GM12892 (cell line): Measurements from ENCODE around the gene LIPG.
A peak's percentile ranks its signal among the peaks of the same experiment; 100 is the strongest.

ENCODE experiments used
- DNase-seq: peaks from one replicate; pipeline ENCODE4 v3.0.0; 2011; ENCODE audit not compliant: insufficient read length
- FAIRE-seq: peaks from 2 replicates; lab custom pipeline; 2011; peaks lifted over from hg19 to GRCh38; lab: Jason Lieb, UNC
- POLR2A ChIP-seq: IDR thresholded peaks from 2 replicates; pipeline ENCODE4 v1.6.1; 2011; ENCODE audit warnings: low read depth, low read length, control low read depth
- POLR2AphosphoS5 ChIP-seq: IDR thresholded peaks from 2 replicates; pipeline ENCODE4 v1.6.1; 2011; ENCODE audit warnings: low read depth, low read length, control low read depth
- TAF1 ChIP-seq: IDR thresholded peaks from 2 replicates; pipeline ENCODE4 v1.6.1; 2011; ENCODE audit warnings: low read depth, mild to moderate bottlenecking, control low read depth, low read length, borderline replicate concordance

The LIPG gene

DNA sequence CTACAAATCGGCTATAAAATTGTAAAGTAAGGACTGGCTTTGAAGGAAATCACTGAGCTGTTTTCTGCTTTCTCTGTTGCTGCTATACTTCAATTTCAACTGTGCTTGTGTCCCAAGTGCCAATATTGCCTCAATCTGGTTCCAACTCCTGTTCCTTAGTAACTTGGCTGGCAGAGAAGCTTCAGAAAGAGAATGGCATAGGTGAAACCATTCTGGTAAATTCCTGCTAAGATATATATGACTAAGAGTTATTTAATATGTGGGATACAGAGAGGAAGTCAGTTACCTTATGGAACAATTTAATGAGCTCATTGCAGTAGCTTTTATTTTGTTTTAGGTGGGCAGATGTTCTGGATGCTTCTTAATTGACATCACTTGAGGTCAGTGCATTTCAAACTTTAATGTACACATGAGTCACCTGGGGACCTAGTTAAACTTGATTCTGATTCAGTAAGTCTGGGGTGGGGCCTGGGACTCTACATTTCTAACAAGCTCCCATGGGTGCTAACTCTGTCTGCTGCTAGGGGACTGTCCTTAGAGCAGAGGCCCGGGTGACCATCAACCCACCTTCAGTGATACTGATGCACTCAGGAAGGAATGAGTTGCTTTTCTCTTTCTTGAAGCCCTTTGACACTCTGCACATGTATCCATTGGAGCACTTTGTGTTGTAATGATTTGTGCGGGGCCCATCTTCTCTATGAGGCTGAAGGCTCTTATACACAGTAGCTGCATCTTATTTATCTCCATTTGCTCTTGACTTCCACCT lies 47.6 kb downstream of the LIPG start:
- FAIRE-seq, result no peak
- DNase-seq, result no peak
- TF ChIP-seq POLR2A, result no peak
- TF ChIP-seq POLR2AphosphoS5, result no peak
- no peak for TF ChIP-seq TAF1

DNA sequence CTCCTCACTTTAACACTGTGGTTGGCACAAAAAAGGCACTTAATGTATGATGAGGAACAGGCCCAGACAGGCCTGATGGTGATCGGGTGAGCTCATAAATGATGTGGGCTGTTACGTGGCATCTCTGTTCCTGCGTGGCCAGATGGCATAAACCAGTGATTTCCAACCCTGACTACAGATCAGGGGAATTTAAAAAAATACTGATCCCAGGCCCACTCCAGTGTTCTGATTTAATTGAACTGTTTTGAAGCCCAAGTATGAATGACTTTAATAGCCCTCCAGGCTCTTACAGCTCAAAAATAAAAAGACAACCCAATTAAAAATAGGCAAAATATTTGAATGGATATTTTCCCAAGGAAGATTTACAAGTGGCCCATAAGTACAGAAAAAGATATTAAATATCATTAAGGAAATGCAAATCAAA lies 48.2 kb downstream of the LIPG start:
- FAIRE-seq (no peak), DNase-seq (no peak)
- TF ChIP-seq TAF1, result no peak
- TF ChIP-seq POLR2AphosphoS5, result no peak
- no peak for TF ChIP-seq POLR2A

GRCh38 chr18:49611316-49611715 lies 49.5 kb downstream of the LIPG start:
- TF ChIP-seq POLR2AphosphoS5 (no peak), TAF1 (no peak), POLR2A (no peak)
- FAIRE-seq, result no peak
- no peak for DNase-seq

DNA sequence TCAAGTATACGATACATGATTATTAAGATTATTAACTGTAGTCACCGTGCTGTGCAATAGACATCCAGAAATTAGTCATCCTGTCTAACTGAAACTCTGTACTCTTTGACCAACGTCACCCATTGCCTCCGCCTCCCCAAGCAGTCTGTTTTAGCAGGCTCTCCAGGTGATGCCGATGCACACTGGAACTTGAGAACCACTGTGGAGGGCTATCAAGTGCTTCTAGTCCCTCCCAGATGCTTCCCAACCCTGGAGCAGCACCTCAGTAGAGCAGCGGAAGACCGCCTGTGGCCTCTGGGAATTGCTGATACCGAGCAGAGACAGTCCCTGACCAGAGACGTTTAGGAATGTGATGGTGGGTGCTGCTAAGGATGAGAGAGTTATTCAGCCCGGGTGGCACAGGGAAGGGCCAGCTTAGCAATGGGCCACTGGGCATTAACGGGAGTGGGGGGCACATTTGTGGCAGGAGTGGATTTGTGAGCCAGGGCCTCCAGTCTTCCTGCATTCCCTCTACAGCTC lies 50.7 kb downstream of the LIPG start:
- peak; percentile 27 for DNase-seq
- peak; percentile 89 for FAIRE-seq
- TF ChIP-seq POLR2A (no peak), POLR2AphosphoS5 (no peak), TAF1 (no peak)

GRCh38 chr18:49613141-49613640 lies 51.3 kb downstream of the LIPG start:
- no peak for FAIRE-seq
- TF ChIP-seq POLR2A (no peak), POLR2AphosphoS5 (no peak), TAF1 (no peak)
- no peak for DNase-seq

- FAIRE-seq, result no peak
- DNase-seq, result no peak
Observed at GRCh38 chr18:49613641-49614151, 51.8 kb downstream of the LIPG start.

DNA sequence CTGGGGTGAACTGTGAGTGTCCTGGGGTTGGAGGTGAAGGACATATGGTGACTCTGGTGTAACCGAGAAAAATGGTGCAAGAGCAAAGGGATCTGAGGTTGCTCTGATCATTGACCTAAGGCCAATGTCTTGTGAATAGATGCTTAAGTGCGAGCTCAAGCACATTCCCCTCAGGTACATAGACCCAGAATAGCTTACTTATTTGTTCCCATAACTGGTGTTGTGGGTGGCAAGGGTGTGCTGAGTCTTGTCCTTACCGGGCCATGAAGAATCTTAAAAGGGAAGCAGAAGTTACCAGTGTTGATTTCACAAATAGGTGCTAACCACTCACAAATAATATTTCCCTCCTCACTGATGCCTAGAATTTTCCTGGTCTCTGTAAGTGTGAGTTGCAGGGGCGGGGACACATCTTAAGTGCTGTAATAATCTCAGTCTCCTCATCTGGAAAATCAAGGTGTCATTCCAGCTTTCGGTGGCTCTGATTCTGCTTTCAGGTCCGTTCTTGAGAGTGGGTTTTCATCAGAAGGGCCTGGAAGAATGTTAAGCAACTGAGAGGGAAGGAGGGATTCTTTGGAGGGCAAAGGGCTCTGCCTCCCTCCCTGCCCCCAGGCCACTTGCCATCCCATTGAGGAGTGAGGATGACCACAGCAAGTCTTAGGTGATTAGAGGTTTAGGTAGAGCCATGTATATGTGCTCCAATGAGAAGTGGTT lies 54.9 kb downstream of the LIPG start:
- FAIRE-seq, result no peak

More at GRCh38 chr18:49613641-49614151, 51.8 kb downstream of the LIPG start:
- no peak for TF ChIP-seq TAF1
- no peak for TF ChIP-seq POLR2A
- TF ChIP-seq POLR2AphosphoS5, result no peak

DNA sequence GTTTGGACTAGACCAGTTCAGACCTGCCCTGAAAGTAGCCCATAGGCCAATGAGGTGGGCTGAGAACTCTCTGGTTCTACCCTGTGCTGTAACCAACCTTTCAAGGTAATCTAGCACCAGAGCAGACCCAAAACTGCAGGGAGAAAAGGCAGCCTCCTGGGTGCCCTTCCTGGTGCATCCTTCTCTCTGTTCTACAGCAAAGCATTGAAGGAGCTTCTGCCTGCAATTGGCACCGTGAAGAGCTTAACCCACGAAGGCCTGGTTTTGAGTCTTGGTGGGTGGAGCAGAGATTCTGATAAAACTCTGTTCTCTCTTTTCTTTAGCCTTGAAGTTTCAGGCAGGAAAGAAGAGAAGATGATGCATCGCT lies 55.5 kb downstream of the LIPG start:
- FAIRE-seq, result no peak
- TF ChIP-seq TAF1, result no peak
- TF ChIP-seq POLR2AphosphoS5, result no peak
- TF ChIP-seq POLR2A, result no peak
- DNase-seq, result no peak

More for the DNA sequence above, 54.9 kb downstream of the LIPG start:
- no peak for DNase-seq
- no peak for TF ChIP-seq POLR2A
- no peak for TF ChIP-seq TAF1
- no peak for TF ChIP-seq POLR2AphosphoS5

GRCh38 chr18:49617865-49618264 lies 56.0 kb downstream of the LIPG start:
- TF ChIP-seq TAF1, result no peak
- no peak for TF ChIP-seq POLR2A
- no peak for TF ChIP-seq POLR2AphosphoS5
- DNase-seq (no peak), FAIRE-seq (no peak)

- no peak for FAIRE-seq
- TF ChIP-seq TAF1 (no peak), POLR2A (no peak), POLR2AphosphoS5 (no peak)
- no peak for DNase-seq
Observed at GRCh38 chr18:49618742-49619681, 57.2 kb downstream of the LIPG start.
